Astrocyte (in vitro differentiated cells and primary cell): ENCODE data around the gene MCTP1. TPM values are rescaled to one million over a fixed set of nuclear protein-coding genes. Genes with fewer than 3 reads are reported as not detected.

Source experiments
- DNase-seq: peaks from one replicate; pipeline ENCODE4 v3.0.0-alpha.2; 2010; ENCODE audit warnings: low read depth
- FAIRE-seq: peaks from 2 replicates; lab custom pipeline; 2011; peaks lifted over from hg19 to GRCh38; lab: Jason Lieb, UNC
- H2AFZ ChIP-seq: 2 replicates; pipeline ENCODE4 v1.6.0; 2012; ENCODE audit warnings: low read depth, low read length, inconsistent platforms
- H3K27ac ChIP-seq: 2 replicates; pipeline ENCODE4 v1.5.1; 2011; ENCODE audit warnings: low read depth, low read length, inconsistent platforms
- H3K27me3 ChIP-seq: 2 replicates; pipeline ENCODE4 v1.6.0; 2011; ENCODE audit warnings: low read length, inconsistent platforms; ENCODE audit not compliant: insufficient read depth
- H3K36me3 ChIP-seq: 2 replicates; pipeline ENCODE4 v1.5.1; 2011; ENCODE audit warnings: low read length, inconsistent platforms; ENCODE audit not compliant: insufficient read depth
- H3K4me1 ChIP-seq: 2 replicates; pipeline ENCODE4 v1.5.1; 2011; ENCODE audit warnings: low read length, inconsistent platforms; ENCODE audit not compliant: insufficient read depth
- H3K4me2 ChIP-seq: 2 replicates; pipeline ENCODE4 v1.6.0; 2012; ENCODE audit warnings: low read length, inconsistent platforms
- H3K4me3 ChIP-seq: 2 replicates; pipeline ENCODE4 v1.5.1; 2011; ENCODE audit warnings: low read depth, mild to moderate bottlenecking, low read length, inconsistent platforms; ENCODE audit not compliant: insufficient read depth
- H3K79me2 ChIP-seq: 2 replicates; pipeline ENCODE4 v1.6.0; 2012; ENCODE audit warnings: mild to moderate bottlenecking, low read length, inconsistent platforms; ENCODE audit not compliant: insufficient read depth
- H3K9ac ChIP-seq: 2 replicates; pipeline ENCODE4 v1.6.0; 2012; ENCODE audit warnings: mild to moderate bottlenecking, low read length, inconsistent platforms
- H3K9me3 ChIP-seq: 2 replicates; pipeline ENCODE4 v1.5.1; 2012; ENCODE audit warnings: low read depth, mild to moderate bottlenecking, low read length, inconsistent platforms; ENCODE audit not compliant: insufficient read depth
- H4K20me1 ChIP-seq: 2 replicates; pipeline ENCODE4 v1.6.0; 2012; ENCODE audit warnings: low read length, inconsistent platforms; ENCODE audit not compliant: insufficient read depth
- H3K27ac Mint-ChIP-seq: one replicate; pipeline ENCODE4 v1.8.0; 2021; ENCODE audit warnings: mild to moderate bottlenecking, mixed read lengths; ENCODE audit not compliant: unreplicated experiment
- H3K27me3 Mint-ChIP-seq: one replicate; pipeline ENCODE4 v1.8.0; 2021; ENCODE audit warnings: low read depth, mixed read lengths; ENCODE audit not compliant: unreplicated experiment
- H3K36me3 Mint-ChIP-seq: one replicate; pipeline ENCODE4 v1.8.0; 2021; ENCODE audit warnings: low read depth, mixed read lengths; ENCODE audit not compliant: unreplicated experiment
- H3K4me1 Mint-ChIP-seq: one replicate; pipeline ENCODE4 v1.8.0; 2021; ENCODE audit warnings: low read depth, mixed read lengths; ENCODE audit not compliant: unreplicated experiment
- H3K4me3 Mint-ChIP-seq: one replicate; pipeline ENCODE4 v1.8.0; 2021; ENCODE audit warnings: mild to moderate bottlenecking, moderate library complexity, mixed read lengths; ENCODE audit not compliant: unreplicated experiment
- H3K9me3 Mint-ChIP-seq: one replicate; pipeline ENCODE4 v1.8.0; 2021; ENCODE audit warnings: mild to moderate bottlenecking, mixed read lengths; ENCODE audit not compliant: unreplicated experiment
- EZH2 ChIP-seq: IDR thresholded peaks from 2 replicates; pipeline ENCODE4 v1.6.1; 2012; ENCODE audit warnings: mild to moderate bottlenecking, low read length, inconsistent platforms; ENCODE audit not compliant: insufficient read depth
- total RNA-seq: library from RNA; stranded (reverse); gene quantifications from 2 replicates; pipeline ENCODE4 v1.2.1, GENCODE V29; 2021
- TF ChIP-seq, protein P1 (sequence below): IDR thresholded peaks from 2 replicates; pipeline ENCODE4 v1.5.1; 2011; ENCODE audit warnings: low read depth, mild to moderate bottlenecking, inconsistent platforms, low read length, moderate library complexity; ENCODE audit not compliant: insufficient read depth

Gene MCTP1
- total RNA-seq, 1 donor from 2014 or later: 40.6 TPM

DNA sequence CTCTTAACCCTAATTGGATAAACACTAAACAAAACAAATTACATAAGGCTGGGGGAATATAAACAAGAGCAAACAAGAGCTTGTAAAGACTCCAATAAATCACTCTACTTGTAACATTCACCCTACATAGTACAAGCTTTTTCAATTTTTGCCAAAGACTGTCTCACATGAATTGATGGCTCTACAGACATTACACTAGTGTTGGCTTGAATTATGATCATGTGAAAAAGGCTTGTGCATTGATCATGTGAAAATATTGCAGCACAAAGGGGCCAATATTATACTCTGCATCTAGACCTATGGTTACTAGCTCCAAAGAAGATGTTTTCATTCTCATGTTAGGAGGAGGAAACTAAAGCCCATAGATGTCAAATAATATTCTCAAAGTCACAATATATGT is 212.6 kb downstream of the MCTP1 start:
- TF ChIP-seq, protein P1, sequence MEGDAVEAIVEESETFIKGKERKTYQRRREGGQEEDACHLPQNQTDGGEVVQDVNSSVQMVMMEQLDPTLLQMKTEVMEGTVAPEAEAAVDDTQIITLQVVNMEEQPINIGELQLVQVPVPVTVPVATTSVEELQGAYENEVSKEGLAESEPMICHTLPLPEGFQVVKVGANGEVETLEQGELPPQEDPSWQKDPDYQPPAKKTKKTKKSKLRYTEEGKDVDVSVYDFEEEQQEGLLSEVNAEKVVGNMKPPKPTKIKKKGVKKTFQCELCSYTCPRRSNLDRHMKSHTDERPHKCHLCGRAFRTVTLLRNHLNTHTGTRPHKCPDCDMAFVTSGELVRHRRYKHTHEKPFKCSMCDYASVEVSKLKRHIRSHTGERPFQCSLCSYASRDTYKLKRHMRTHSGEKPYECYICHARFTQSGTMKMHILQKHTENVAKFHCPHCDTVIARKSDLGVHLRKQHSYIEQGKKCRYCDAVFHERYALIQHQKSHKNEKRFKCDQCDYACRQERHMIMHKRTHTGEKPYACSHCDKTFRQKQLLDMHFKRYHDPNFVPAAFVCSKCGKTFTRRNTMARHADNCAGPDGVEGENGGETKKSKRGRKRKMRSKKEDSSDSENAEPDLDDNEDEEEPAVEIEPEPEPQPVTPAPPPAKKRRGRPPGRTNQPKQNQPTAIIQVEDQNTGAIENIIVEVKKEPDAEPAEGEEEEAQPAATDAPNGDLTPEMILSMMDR: no peak
- TF ChIP-seq EZH2: no peak
- Histone ChIP-seq H3K79me2 (no peaks in the 10 kb centered on the region), H3K9me3 (no peaks in the 10 kb centered on the region), H3K27ac (no peak overlapping the region), H3K4me3 (no peak overlapping the region), H3K27me3 (no peaks in the 10 kb centered on the region), H3K4me1 (no peaks in the 10 kb centered on the region), H3K4me2 (no peak overlapping the region), H3K36me3 (no peaks in the 10 kb centered on the region), H4K20me1 (no peaks in the 10 kb centered on the region), H2AFZ (no peak overlapping the region), H3K9ac (no peak overlapping the region)
- FAIRE-seq: no peak
- Mint-ChIP-seq H3K4me3 (no peak overlapping the region), H3K36me3 (peaks cover 4% of the 10 kb centered on the region), H3K9me3 (no peaks in the 10 kb centered on the region), H3K4me1 (peaks cover 14% of the 10 kb centered on the region), H3K27ac (no peak overlapping the region), H3K27me3 (no peaks in the 10 kb centered on the region)
- no peak for DNase-seq

GRCh38 chr5:95070866-95071265 is 214.0 kb downstream of the MCTP1 start:
- Histone ChIP-seq H3K79me2 (no peaks in the 10 kb centered on the region), H3K4me3 (no peak overlapping the region), H3K27ac (no peak overlapping the region), H3K9ac (no peak overlapping the region), H2AFZ (no peak overlapping the region), H3K27me3 (no peaks in the 10 kb centered on the region), H3K4me1 (no peaks in the 10 kb centered on the region), H3K36me3 (no peaks in the 10 kb centered on the region), H4K20me1 (no peaks in the 10 kb centered on the region), H3K9me3 (no peaks in the 10 kb centered on the region), H3K4me2 (no peak overlapping the region)
- Mint-ChIP-seq H3K27ac (no peak overlapping the region), H3K4me3 (no peak overlapping the region), H3K27me3 (no peaks in the 10 kb centered on the region), H3K36me3 (peaks cover 6% of the 10 kb centered on the region), H3K4me1 (peaks cover 12% of the 10 kb centered on the region), H3K9me3 (no peaks in the 10 kb centered on the region)
- no peak for TF ChIP-seq EZH2
- TF ChIP-seq, protein P1: no peak
- FAIRE-seq (no peak), DNase-seq (no peak)

GRCh38 chr5:95070453-95070852 is 214.4 kb downstream of the MCTP1 start:
- Histone ChIP-seq H3K4me1 (no peaks in the 10 kb centered on the region), H3K36me3 (no peaks in the 10 kb centered on the region), H4K20me1 (no peaks in the 10 kb centered on the region), H2AFZ (no peak overlapping the region), H3K27ac (no peak overlapping the region), H3K79me2 (no peaks in the 10 kb centered on the region), H3K4me2 (no peak overlapping the region), H3K4me3 (no peak overlapping the region), H3K27me3 (no peaks in the 10 kb centered on the region), H3K9me3 (no peaks in the 10 kb centered on the region), H3K9ac (no peak overlapping the region)
- Mint-ChIP-seq H3K4me1 (peaks cover 12% of the 10 kb centered on the region), H3K4me3 (no peak overlapping the region), H3K27me3 (no peaks in the 10 kb centered on the region), H3K36me3 (peaks cover 8% of the 10 kb centered on the region), H3K9me3 (no peaks in the 10 kb centered on the region), H3K27ac (no peak overlapping the region)
- TF ChIP-seq, protein P1: no peak
- TF ChIP-seq EZH2: no peak
- no peak for DNase-seq
- FAIRE-seq: no peak
